Gastrocnemius medialis (tissue), 4 donors: ENCODE measurements around the gene MED13L.

Experiments
- POLR2A ChIP-seq, 2 donors: fragments of 450-650 bp; IDR thresholded peaks; one replicate each; pipeline ENCODE4 v1.6.1; 2017; ENCODE audit warnings: antibody characterized with exemption in 2 of 2, mild to moderate bottlenecking in 2 of 2, moderate library complexity in 2 of 2
- TF ChIP-seq, protein P1 (sequence below), 5 experiments: fragments of 450-650 bp in 3 of 5; fragments of 200-600 bp in 2 of 5; sonication (generic) in 2 of 5; IDR thresholded peaks in 4 of 5; conservative IDR thresholded peaks in 1 of 5; 1 replicate in 4 of 5; 2 replicates in 1 of 5; pipeline ENCODE4 v1.5.1; 2016 to 2019; ENCODE audit warnings: antibody characterized with exemption in 5 of 5, mild to moderate bottlenecking in 3 of 5, moderate library complexity in 3 of 5

DNA sequence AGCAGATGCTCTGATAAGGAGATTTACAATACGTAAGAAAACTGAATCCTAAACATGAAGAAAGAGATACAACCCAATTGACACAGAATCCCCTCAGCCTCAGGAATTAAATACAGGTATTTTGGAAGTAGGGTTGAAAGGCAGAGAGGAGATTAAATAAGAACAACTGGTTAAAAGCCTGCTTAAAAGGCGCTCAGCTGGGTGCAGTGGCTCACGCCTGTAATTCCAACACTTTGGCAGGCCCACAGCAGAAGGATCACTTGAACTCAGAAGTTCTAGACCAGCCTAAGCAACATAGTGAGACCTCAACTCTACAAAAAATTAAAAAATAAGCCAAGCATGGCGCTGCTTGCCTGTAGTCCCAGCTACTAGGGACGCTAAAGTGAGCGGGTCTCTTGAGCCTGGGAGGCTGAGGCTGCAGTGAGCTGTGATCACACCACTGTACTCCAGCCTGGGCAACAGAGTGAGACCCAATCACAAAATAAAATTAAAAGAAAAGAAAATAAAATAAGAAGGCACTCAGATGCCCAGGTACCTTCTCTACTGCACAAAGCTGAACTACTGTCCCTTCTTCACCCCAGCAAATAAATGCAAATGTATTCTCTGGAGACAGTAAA lies 32.9 kb downstream of the MED13L start:
- TF ChIP-seq, protein P1, sequence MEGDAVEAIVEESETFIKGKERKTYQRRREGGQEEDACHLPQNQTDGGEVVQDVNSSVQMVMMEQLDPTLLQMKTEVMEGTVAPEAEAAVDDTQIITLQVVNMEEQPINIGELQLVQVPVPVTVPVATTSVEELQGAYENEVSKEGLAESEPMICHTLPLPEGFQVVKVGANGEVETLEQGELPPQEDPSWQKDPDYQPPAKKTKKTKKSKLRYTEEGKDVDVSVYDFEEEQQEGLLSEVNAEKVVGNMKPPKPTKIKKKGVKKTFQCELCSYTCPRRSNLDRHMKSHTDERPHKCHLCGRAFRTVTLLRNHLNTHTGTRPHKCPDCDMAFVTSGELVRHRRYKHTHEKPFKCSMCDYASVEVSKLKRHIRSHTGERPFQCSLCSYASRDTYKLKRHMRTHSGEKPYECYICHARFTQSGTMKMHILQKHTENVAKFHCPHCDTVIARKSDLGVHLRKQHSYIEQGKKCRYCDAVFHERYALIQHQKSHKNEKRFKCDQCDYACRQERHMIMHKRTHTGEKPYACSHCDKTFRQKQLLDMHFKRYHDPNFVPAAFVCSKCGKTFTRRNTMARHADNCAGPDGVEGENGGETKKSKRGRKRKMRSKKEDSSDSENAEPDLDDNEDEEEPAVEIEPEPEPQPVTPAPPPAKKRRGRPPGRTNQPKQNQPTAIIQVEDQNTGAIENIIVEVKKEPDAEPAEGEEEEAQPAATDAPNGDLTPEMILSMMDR (IDR thresholded peaks at IDR 0.05 in 4 of 5, conservative IDR thresholded peaks at IDR 0.05 in 1 of 5): no peak
- no peak for TF ChIP-seq POLR2A (IDR thresholded peaks at IDR 0.05)
